Neural crest cell (in vitro differentiated cells): ENCODE measurements around the gene FBXL7. TPM values are rescaled to one million over a fixed set of nuclear protein-coding genes. Genes with fewer than 3 reads are reported as not detected.

Source experiments
- DNase-seq: peaks from one replicate; pipeline ENCODE4 v3.0.0; 2021; ENCODE audit warnings: low read depth, mixed read lengths, low spot score
- H3K27ac Mint-ChIP-seq: one replicate; pipeline ENCODE4 v1.8.0; 2021; ENCODE audit warnings: mild to moderate bottlenecking, mixed read lengths; ENCODE audit not compliant: unreplicated experiment
- H3K27me3 Mint-ChIP-seq: 2 replicates; pipeline ENCODE4 v1.8.0; 2021; ENCODE audit warnings: low read depth, mild to moderate bottlenecking, mixed read lengths
- H3K36me3 Mint-ChIP-seq: 2 replicates; pipeline ENCODE4 v1.8.0; 2021; ENCODE audit warnings: low read depth, mild to moderate bottlenecking, mixed read lengths
- H3K4me1 Mint-ChIP-seq: 2 replicates; pipeline ENCODE4 v1.8.0; 2021; ENCODE audit warnings: mixed read lengths
- H3K4me3 Mint-ChIP-seq: one replicate; pipeline ENCODE4 v1.8.0; 2021; ENCODE audit warnings: mild to moderate bottlenecking, mixed read lengths
- H3K9me3 Mint-ChIP-seq: 2 replicates; pipeline ENCODE4 v1.8.0; 2021; ENCODE audit warnings: mixed read lengths
- total RNA-seq: library from RNA; stranded (reverse); gene quantifications from 2 replicates; pipeline ENCODE4 v1.2.1, GENCODE V29; 2021
- TF ChIP-seq, protein P1 (sequence below): fragments of 200-600 bp; sonication (generic); conservative IDR thresholded peaks from 2 replicates; pipeline ENCODE4 v1.5.0; 2021; ENCODE audit warnings: antibody characterized with exemption, mild to moderate bottlenecking

FBXL7 gene
- total RNA-seq, 1 donor from 2014 or later = 20.8 TPM

DNA sequence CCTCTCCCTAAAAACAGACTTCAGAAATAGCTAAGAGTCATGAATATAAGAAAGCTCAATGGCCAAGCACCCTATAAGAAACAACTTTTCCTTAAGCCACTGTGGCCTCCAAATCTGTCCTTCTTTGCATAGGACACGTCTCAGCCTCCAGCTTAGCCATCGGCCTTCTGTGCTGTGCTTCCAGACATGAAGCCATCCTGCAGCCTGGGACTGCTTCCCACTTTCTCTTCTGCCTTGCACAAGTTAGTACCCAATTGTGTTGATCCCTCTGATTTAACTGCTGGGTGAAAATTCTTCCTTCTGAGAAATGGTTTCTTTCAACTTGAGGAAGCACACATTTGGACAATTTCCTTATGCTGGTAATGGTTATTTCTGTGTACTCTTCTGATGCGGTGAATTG, 344.9 kb downstream of the FBXL7 start:
- Mint-ChIP-seq H3K9me3 (peaks cover 9% of the 10 kb centered on the region), H3K36me3 (peaks cover 16% of the 10 kb centered on the region), H3K27ac (no peak overlapping the region), H3K4me3 (no peak overlapping the region), H3K27me3 (no peaks in the 10 kb centered on the region), H3K4me1 (peaks cover 6% of the 10 kb centered on the region)
- TF ChIP-seq, protein P1, sequence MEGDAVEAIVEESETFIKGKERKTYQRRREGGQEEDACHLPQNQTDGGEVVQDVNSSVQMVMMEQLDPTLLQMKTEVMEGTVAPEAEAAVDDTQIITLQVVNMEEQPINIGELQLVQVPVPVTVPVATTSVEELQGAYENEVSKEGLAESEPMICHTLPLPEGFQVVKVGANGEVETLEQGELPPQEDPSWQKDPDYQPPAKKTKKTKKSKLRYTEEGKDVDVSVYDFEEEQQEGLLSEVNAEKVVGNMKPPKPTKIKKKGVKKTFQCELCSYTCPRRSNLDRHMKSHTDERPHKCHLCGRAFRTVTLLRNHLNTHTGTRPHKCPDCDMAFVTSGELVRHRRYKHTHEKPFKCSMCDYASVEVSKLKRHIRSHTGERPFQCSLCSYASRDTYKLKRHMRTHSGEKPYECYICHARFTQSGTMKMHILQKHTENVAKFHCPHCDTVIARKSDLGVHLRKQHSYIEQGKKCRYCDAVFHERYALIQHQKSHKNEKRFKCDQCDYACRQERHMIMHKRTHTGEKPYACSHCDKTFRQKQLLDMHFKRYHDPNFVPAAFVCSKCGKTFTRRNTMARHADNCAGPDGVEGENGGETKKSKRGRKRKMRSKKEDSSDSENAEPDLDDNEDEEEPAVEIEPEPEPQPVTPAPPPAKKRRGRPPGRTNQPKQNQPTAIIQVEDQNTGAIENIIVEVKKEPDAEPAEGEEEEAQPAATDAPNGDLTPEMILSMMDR = no peak
- DNase-seq = no peak

DNA sequence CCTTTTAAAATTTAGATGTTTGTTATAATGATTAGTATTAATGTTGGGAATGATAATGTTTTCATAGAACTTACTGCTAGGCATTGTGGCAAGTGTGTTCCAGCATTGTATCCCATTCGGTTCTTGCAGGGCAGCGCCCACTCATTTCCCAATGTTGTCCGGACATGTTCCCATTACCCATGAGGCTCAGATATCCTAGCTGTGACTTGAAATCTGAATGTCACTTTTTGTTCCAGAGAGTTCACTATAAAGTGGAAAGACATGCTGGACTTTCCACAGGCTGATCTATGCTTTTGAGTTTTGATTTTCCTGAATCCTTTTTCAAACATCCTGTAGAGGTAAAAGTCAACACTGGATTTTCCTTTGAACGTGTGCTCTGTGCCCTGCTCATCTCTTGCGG, 350.6 kb downstream of the FBXL7 start:
- H3K4me1 Mint-ChIP-seq = peaks cover 19% of the 10 kb centered on the region
- H3K9me3 Mint-ChIP-seq = peaks cover 5% of the 10 kb centered on the region
- peak overlapping the region; percentile 65 for H3K4me3 Mint-ChIP-seq
- H3K27ac Mint-ChIP-seq = peak overlapping the region; percentile 91
- peaks cover 5% of the 10 kb centered on the region for H3K36me3 Mint-ChIP-seq
- TF ChIP-seq, protein P1 = no peak
- no peak for DNase-seq
- no peaks in the 10 kb centered on the region for H3K27me3 Mint-ChIP-seq

DNA sequence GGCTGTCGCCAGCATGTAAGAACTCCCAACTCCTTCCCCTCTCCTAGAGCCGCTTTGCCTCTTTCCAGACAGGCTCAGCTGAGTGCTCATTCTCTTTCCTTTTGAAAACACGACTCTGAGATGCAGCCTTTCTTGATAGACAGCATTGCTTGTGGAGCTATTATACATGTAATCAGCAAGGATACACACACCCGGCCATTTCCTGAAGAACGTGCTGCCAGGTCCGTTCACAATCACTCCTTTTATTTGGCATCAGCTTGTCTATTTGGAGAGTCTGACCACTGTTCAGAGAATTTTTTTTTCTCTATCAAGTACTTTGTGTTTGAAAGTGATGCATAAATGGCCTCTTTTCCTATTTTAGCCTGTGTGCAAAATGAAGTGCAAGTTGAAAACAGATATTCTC, 351.0 kb downstream of the FBXL7 start:
- Mint-ChIP-seq H3K27ac (peak overlapping the region; percentile 91), H3K27me3 (no peaks in the 10 kb centered on the region), H3K36me3 (peaks cover 8% of the 10 kb centered on the region), H3K4me1 (peaks cover 19% of the 10 kb centered on the region), H3K9me3 (peaks cover 8% of the 10 kb centered on the region), H3K4me3 (peak overlapping the region; percentile 65)
- TF ChIP-seq, protein P1 = no peak
- DNase-seq = no peak

DNA sequence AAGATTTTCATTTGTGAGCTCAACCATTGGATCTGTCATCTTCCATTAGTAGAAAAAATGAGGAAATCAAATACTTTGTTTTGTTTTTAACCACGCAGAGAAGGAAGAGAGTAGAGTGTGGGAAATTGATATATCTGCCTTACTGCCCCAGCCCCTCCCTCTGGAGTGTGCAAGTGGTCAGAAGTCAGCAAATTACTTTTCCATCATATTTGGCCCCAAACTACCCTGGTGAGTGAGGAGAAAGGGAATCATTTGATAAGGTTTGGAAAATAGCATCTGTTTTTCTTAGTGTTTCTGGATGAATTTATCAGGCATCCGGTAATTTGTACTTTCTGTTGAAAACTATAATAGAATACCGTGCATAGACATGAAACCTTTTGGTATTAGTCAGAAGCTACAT, 352.2 kb downstream of the FBXL7 start:
- Mint-ChIP-seq H3K36me3 (peaks cover 12% of the 10 kb centered on the region), H3K27me3 (no peaks in the 10 kb centered on the region), H3K9me3 (peaks cover 12% of the 10 kb centered on the region), H3K4me1 (peaks cover 19% of the 10 kb centered on the region), H3K4me3 (no peak overlapping the region), H3K27ac (no peak overlapping the region)
- no peak for DNase-seq
- TF ChIP-seq, protein P1 = no peak

DNA sequence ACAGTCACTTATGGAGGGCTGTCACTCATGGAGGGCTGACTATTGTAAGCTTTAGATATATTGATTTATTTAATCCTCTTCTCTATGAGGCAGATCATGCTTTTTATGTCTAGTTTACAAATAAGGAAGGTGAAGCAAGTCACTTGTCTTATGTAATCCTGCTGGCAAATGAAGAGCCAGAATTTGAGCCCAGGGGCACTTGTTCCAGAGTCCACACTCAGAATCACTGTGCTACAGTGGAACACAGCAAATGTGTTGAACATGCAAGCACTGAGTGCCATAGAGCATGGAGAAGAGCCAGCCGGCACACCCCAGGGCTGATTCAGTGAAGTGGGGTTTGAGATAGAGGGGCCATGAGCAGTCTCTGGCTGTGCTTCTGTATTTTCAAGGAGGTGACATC, 353.0 kb downstream of the FBXL7 start:
- Mint-ChIP-seq H3K27ac (peak overlapping the region; percentile 46), H3K4me3 (no peak overlapping the region), H3K27me3 (no peaks in the 10 kb centered on the region), H3K36me3 (peaks cover 12% of the 10 kb centered on the region), H3K9me3 (peaks cover 12% of the 10 kb centered on the region), H3K4me1 (peaks cover 19% of the 10 kb centered on the region)
- TF ChIP-seq, protein P1 = no peak
- DNase-seq = no peak

DNA sequence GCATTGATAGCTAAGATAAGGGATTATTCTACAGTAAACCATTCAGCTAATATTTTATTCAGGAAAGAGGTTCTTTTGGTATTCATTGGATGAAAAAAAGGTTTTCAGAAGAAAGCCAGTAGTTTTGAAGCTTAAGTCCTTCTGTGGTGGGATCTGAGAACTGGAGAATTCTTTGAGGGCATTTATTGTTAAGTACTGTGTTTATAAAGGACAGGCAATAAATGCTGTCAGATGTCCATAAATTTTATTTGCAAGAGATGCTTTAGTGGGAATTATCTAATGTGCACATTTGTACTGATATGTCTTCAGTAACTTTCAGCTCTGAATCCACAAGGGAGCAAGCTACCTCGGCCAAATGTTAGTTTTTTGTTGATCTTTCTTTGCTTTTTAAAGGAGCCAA, 358.3 kb downstream of the FBXL7 start:
- no peak for DNase-seq
- Mint-ChIP-seq H3K36me3 (peaks cover 18% of the 10 kb centered on the region), H3K27me3 (no peaks in the 10 kb centered on the region), H3K9me3 (peaks cover 17% of the 10 kb centered on the region), H3K4me3 (no peak overlapping the region), H3K27ac (no peak overlapping the region), H3K4me1 (no peaks in the 10 kb centered on the region)
- TF ChIP-seq, protein P1 = no peak
